HEK293 (cell line): ENCODE results near the gene METAP1D.

ENCODE experiments used
- CTCF ChIA-PET: fragments of 350-600 bp; formaldehyde crosslinking; extraction: SDS; loops from one replicate; lab custom pipeline; 2021; ENCODE audit warnings: antibody characterized with exemption; lab: Yijun Ruan, JAX
- POLR2A ChIA-PET: fragments of 300-600 bp; formaldehyde crosslinking; extraction: SDS; loops from one replicate; lab custom pipeline; 2020; ENCODE audit warnings: antibody characterized with exemption, inconsistent platforms; lab: Yijun Ruan, JAX
- H3K27ac ChIP-seq: fragments of 200-500 bp; sonication (Bioruptor generic); 2 replicates; pipeline ENCODE4 v1.5.1; 2014; ENCODE audit warnings: low read depth, low read length, control low read depth, inconsistent platforms; ENCODE audit errors: extremely low read depth
- H3K36me3 ChIP-seq, 2 experiments: fragments of 200-500 bp in 1 of 2; sonication (Bioruptor generic) in 1 of 2; 1 replicate in 1 of 2; 2 replicates in 1 of 2; pipeline ENCODE4 v1.5.1; 2014 to 2017; ENCODE audit warnings: inconsistent platforms in 2 of 2, low read length in 2 of 2; ENCODE audit not compliant: control insufficient read depth in 2 of 2, insufficient read depth in 1 of 2
- H3K4me1 ChIP-seq: fragments of 200-500 bp; sonication (Bioruptor generic); 2 replicates; pipeline ENCODE4 v1.5.1; 2014; ENCODE audit warnings: mild to moderate bottlenecking, low read length, inconsistent platforms; ENCODE audit not compliant: control insufficient read depth, insufficient read depth
- H3K4me3 ChIP-seq: 2 replicates; pipeline ENCODE4 v1.5.1; 2011; ENCODE audit warnings: low read depth, mild to moderate bottlenecking, control low read depth, low read length, moderate library complexity
- H3K9me3 ChIP-seq: fragments of 200-500 bp; sonication (Bioruptor generic); 2 replicates; pipeline ENCODE4 v1.5.1; 2014; ENCODE audit warnings: low read depth, low read length, inconsistent platforms; ENCODE audit not compliant: control insufficient read depth, insufficient read depth
- BCL11A ChIP-seq: fragments of 450-650 bp; formaldehyde crosslinking; IDR thresholded peaks from 2 replicates; pipeline ENCODE4 v1.5.1; 2016; ENCODE audit warnings: low read depth, missing biosample characterization, missing genetic modification characterization
- HIC1 ChIP-seq: fragments of 450-650 bp; formaldehyde crosslinking; IDR thresholded peaks from 2 replicates; pipeline ENCODE4 v1.5.1; 2016; ENCODE audit warnings: missing biosample characterization, missing genetic modification characterization
- MZF1 ChIP-seq: fragments of 450-650 bp; formaldehyde crosslinking; IDR thresholded peaks from 2 replicates; pipeline ENCODE4 v1.5.1; 2017; ENCODE audit warnings: missing biosample characterization, missing genetic modification characterization, borderline replicate concordance
- PRDM6 ChIP-seq: fragments of 450-650 bp; formaldehyde crosslinking; IDR thresholded peaks from 2 replicates; pipeline ENCODE4 v1.5.1; 2017; ENCODE audit warnings: missing biosample characterization, missing genetic modification characterization
- SP7 ChIP-seq: fragments of 450-650 bp; formaldehyde crosslinking; IDR thresholded peaks from 2 replicates; pipeline ENCODE4 v1.5.1; 2016; ENCODE audit warnings: missing biosample characterization, missing genetic modification characterization
- ZBTB6 ChIP-seq: fragments of 450-650 bp; formaldehyde crosslinking; IDR thresholded peaks from 2 replicates; pipeline ENCODE4 v1.5.1; 2017; ENCODE audit warnings: missing biosample characterization, missing genetic modification characterization
- ZBTB8A ChIP-seq: fragments of 450-650 bp; formaldehyde crosslinking; IDR thresholded peaks from 2 replicates; pipeline ENCODE4 v1.5.1; 2016; ENCODE audit warnings: missing biosample characterization, missing genetic modification characterization
- ZNF366 ChIP-seq: fragments of 450-650 bp; formaldehyde crosslinking; conservative IDR thresholded peaks from 2 replicates; pipeline ENCODE4 v1.5.1; 2016; ENCODE audit warnings: missing biosample characterization, missing genetic modification characterization
- ZNF449 ChIP-seq: fragments of 450-650 bp; formaldehyde crosslinking; IDR thresholded peaks from 2 replicates; pipeline ENCODE4 v1.5.1; 2017; ENCODE audit warnings: missing biosample characterization, mild to moderate bottlenecking, missing genetic modification characterization, moderate library complexity
- ZNF48 ChIP-seq: fragments of 450-650 bp; formaldehyde crosslinking; IDR thresholded peaks from 2 replicates; pipeline ENCODE4 v1.5.1; 2016; ENCODE audit warnings: missing biosample characterization, missing genetic modification characterization
- ZNF510 ChIP-seq: fragments of 450-650 bp; formaldehyde crosslinking; IDR thresholded peaks from 2 replicates; pipeline ENCODE4 v1.5.1; 2018; ENCODE audit warnings: mild to moderate bottlenecking, missing genetic modification characterization, missing biosample characterization; ENCODE audit not compliant: insufficient replicate concordance
- ZSCAN16 ChIP-seq: fragments of 450-650 bp; formaldehyde crosslinking; IDR thresholded peaks from 2 replicates; pipeline ENCODE4 v1.5.1; 2016; ENCODE audit warnings: missing biosample characterization, missing genetic modification characterization
- TF ChIP-seq, protein P1 (sequence below): fragments of 450-650 bp; formaldehyde crosslinking; IDR thresholded peaks from 2 replicates; pipeline ENCODE4 v1.5.1; 2016; ENCODE audit warnings: missing biosample characterization, missing genetic modification characterization

METAP1D gene

DNA sequence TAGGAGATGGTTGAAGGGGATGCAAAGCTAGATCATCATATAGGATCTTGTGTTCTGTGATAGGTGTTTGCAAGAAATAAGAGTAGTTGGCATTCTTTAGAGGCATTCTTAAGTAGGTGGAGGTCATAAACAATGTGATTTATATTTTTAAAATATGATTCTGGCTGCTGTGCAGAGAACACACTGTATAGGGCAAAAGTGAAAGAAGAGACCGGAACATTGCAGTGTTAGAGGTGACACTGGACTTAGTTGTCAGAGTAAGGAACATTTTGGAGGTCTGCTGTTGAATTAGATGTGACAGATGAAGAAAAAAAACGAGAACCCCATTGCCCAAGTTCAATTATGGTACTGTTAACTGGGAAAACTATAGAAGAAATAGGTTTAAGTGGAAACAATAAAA, 39.8 kb upstream of the METAP1D start (continued):
- TF ChIP-seq HIC1 (tag by site-specific recombination): no peak
- no peak for TF ChIP-seq ZNF366 (tag by site-specific recombination)
- no peak for TF ChIP-seq ZSCAN16 (tag by site-specific recombination)

GRCh38 chr2:171960570-171960969, 39.2 kb upstream of the METAP1D start:
- Histone ChIP-seq H3K4me3 (no peak overlapping the region), H3K36me3 (peaks cover 4 to 13% of the 10 kb centered on the region in 2 experiments; a peak in 2 of 3 replicates), H3K27ac (no peak overlapping the region), H3K4me1 (peaks cover 10% of the 10 kb centered on the region), H3K9me3 (no peaks in the 10 kb centered on the region)
- TF ChIP-seq ZNF48 (tag by site-specific recombination) (no peak), ZNF510 (tag by site-specific recombination) (no peak), PRDM6 (peak; percentile 47; the same call in 1 of the 2 replicates), ZBTB6 (tag by site-specific recombination) (no peak), SP7 (tag by site-specific recombination) (no peak)
- TF ChIP-seq, protein P1, sequence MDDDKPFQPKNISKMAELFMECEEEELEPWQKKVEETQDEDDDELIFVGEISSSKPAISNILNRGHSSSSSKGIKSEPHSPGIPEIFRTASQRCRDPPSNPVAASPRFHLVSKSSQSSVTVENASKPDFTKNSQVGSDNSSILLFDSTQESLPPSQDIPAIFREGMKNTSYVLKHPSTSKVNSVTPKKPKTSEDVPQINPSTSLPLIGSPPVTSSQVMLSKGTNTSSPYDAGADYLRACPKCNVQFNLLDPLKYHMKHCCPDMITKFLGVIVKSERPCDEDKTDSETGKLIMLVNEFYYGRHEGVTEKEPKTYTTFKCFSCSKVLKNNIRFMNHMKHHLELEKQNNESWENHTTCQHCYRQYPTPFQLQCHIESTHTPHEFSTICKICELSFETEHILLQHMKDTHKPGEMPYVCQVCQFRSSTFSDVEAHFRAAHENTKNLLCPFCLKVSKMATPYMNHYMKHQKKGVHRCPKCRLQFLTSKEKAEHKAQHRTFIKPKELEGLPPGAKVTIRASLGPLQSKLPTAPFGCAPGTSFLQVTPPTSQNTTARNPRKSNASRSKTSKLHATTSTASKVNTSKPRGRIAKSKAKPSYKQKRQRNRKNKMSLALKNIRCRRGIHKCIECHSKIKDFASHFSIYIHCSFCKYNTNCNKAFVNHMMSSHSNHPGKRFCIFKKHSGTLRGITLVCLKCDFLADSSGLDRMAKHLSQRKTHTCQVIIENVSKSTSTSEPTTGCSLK (tag by site-specific recombination): no peak
- ChIA-PET CTCF (interaction anchor here (0.7 to 0.8 kb wide), 2 partner anchors 15 to 167 kb away, joined by 3 to 4 read pairs; no protein-coding TSS in a partner anchor), POLR2A (no interaction called here)

GRCh38 chr2:171963198-171963597, 36.6 kb upstream of the METAP1D start:
- no peaks in the 10 kb centered on the region for H3K9me3 ChIP-seq
- ChIA-PET CTCF (no interaction called here), POLR2A (no interaction called here)
- no peak overlapping the region for H3K27ac ChIP-seq
- peaks cover 10% of the 10 kb centered on the region for H3K4me1 ChIP-seq
- no peak overlapping the region for H3K4me3 ChIP-seq
- peaks cover 0 to 20% of the 10 kb centered on the region in 2 experiments; a peak in 2 of 3 replicates for H3K36me3 ChIP-seq
- TF ChIP-seq MZF1: no peak
- no peak for TF ChIP-seq BCL11A (tag by site-specific recombination)
- TF ChIP-seq ZNF449 (tag by site-specific recombination): peak; percentile 68; the same call in 1 of the 2 replicates
- 0 out of 2 replicates have a peak, but pooled peaks have one; percentile 7 for TF ChIP-seq ZBTB8A (tag by site-specific recombination)
